Liver (tissue), 9 donors: Measurements from ENCODE around the gene OGT. TPM values are rescaled to one million over a fixed set of nuclear protein-coding genes. Genes with fewer than 3 reads are reported as not detected.

Source experiments
- DNase-seq: peaks from one replicate; pipeline ENCODE4 v3.0.0-alpha.2; 2017; ENCODE audit warnings: low spot score
- H3K27ac ChIP-seq, 2 donors: one replicate each; pipeline ENCODE4 v1.7.0; 2013; ENCODE audit warnings: inconsistent platforms in 2 of 2, low read length in 2 of 2, control low read depth in 1 of 2, low read depth in 1 of 2, mild to moderate bottlenecking in 1 of 2
- H3K27me3 ChIP-seq, 4 donors: one replicate each; pipeline versions ENCODE4 v1.6.1 to v1.7.0; 2013; ENCODE audit warnings: low read length in 3 of 4, inconsistent platforms in 1 of 4, mild to moderate bottlenecking in 1 of 4, moderate library complexity in 1 of 4; ENCODE audit not compliant: control insufficient read depth in 4 of 4, insufficient read depth in 4 of 4
- H3K36me3 ChIP-seq, 4 donors: one replicate each; pipeline versions ENCODE4 v1.6.1 to v1.7.0; 2013; ENCODE audit warnings: low read length in 3 of 4, mild to moderate bottlenecking in 3 of 4, low read depth in 1 of 4, moderate library complexity in 1 of 4; ENCODE audit not compliant: control insufficient read depth in 4 of 4, insufficient read depth in 3 of 4
- H3K4me1 ChIP-seq, 4 donors: one replicate each; pipeline versions ENCODE4 v1.6.1 to v1.7.0; 2013; ENCODE audit warnings: low read length in 3 of 4, mild to moderate bottlenecking in 3 of 4, moderate library complexity in 1 of 4; ENCODE audit not compliant: control insufficient read depth in 4 of 4, insufficient read depth in 4 of 4
- H3K4me3 ChIP-seq, 3 donors: one replicate each; pipeline versions ENCODE4 v1.6.1 to v1.7.0; 2013; ENCODE audit warnings: low read length in 3 of 3, control low read depth in 1 of 3, low read depth in 1 of 3, mild to moderate bottlenecking in 1 of 3
- H3K9ac ChIP-seq, 2 donors: one replicate each; pipeline ENCODE4 v1.7.0; 2013; ENCODE audit warnings: low read length in 2 of 2, mild to moderate bottlenecking in 2 of 2, moderate library complexity in 2 of 2, control low read depth in 1 of 2, low read depth in 1 of 2
- H3K9me3 ChIP-seq, 4 donors: one replicate each; pipeline versions ENCODE4 v1.6.1 to v1.7.0; 2013; ENCODE audit warnings: low read length in 3 of 4; ENCODE audit not compliant: control insufficient read depth in 4 of 4
- EGR1 ChIP-seq, 2 donors: IDR thresholded peaks; 2 replicates each; pipeline ENCODE4 v1.6.1; 2016 to 2018; ENCODE audit warnings: antibody characterized with exemption in 2 of 2, low read depth in 2 of 2
- FOXA1 ChIP-seq: IDR thresholded peaks from 2 replicates; pipeline ENCODE4 v1.6.1; 2016; ENCODE audit warnings: antibody characterized with exemption
- FOXA2 ChIP-seq: IDR thresholded peaks from 2 replicates; pipeline ENCODE4 v1.6.1; 2016; ENCODE audit warnings: antibody characterized with exemption
- GABPA ChIP-seq, 2 donors: IDR thresholded peaks in 1 of 2; conservative IDR thresholded peaks in 1 of 2; 2 replicates each; pipeline ENCODE4 v1.6.1; 2016; ENCODE audit warnings: antibody characterized with exemption in 2 of 2, mild to moderate bottlenecking in 1 of 2, moderate library complexity in 1 of 2
- HNF4A ChIP-seq, 2 donors: conservative IDR thresholded peaks; 2 replicates each; pipeline ENCODE4 v1.6.1; 2016; ENCODE audit warnings: antibody characterized with exemption in 2 of 2, mild to moderate bottlenecking in 2 of 2
- HNF4G ChIP-seq: IDR thresholded peaks from 2 replicates; pipeline ENCODE4 v1.6.1; 2016; ENCODE audit warnings: antibody characterized with exemption
- JUND ChIP-seq, 2 donors: IDR thresholded peaks; 2 replicates each; pipeline ENCODE4 v1.6.1; 2016; ENCODE audit warnings: antibody characterized with exemption in 2 of 2
- MAX ChIP-seq: IDR thresholded peaks from 2 replicates; pipeline ENCODE4 v1.6.1; 2016; ENCODE audit warnings: antibody characterized with exemption
- NR2F2 ChIP-seq: IDR thresholded peaks from 2 replicates; pipeline ENCODE4 v1.6.1; 2016; ENCODE audit warnings: antibody characterized with exemption
- RAD21 ChIP-seq, 2 donors: IDR thresholded peaks; 2 replicates each; pipeline ENCODE4 v1.6.1; 2016; ENCODE audit warnings: antibody characterized with exemption in 2 of 2, mild to moderate bottlenecking in 2 of 2
- RXRA ChIP-seq, 2 donors: IDR thresholded peaks; 2 replicates each; pipeline ENCODE4 v1.6.1; 2017 to 2018; ENCODE audit warnings: antibody characterized with exemption in 2 of 2, mild to moderate bottlenecking in 1 of 2
- SP1 ChIP-seq: IDR thresholded peaks from 2 replicates; pipeline ENCODE4 v1.6.1; 2018; ENCODE audit warnings: antibody characterized with exemption, mild to moderate bottlenecking
- TAF1 ChIP-seq: conservative IDR thresholded peaks from 2 replicates; pipeline ENCODE4 v1.6.1; 2016; ENCODE audit warnings: antibody characterized with exemption, mild to moderate bottlenecking
- YY1 ChIP-seq: IDR thresholded peaks from 2 replicates; pipeline ENCODE4 v1.6.1; 2016; ENCODE audit warnings: antibody characterized with exemption, mild to moderate bottlenecking
- ZBTB33 ChIP-seq: IDR thresholded peaks from 2 replicates; pipeline ENCODE4 v1.6.1; 2016; ENCODE audit warnings: antibody characterized with exemption
- WGBS: extraction: QIAGEN DNeasy Blood & Tissue Kit; methylation state at CpG from one replicate; pipeline ENCODE4 v1.1.7; 2013; 5-methylcytosine and 5-hydroxymethylcytosine counted together
- polyA plus RNA-seq, 2 donors: library from polyadenylated mRNA; stranded (reverse) in 1 of 2; unstranded in 1 of 2; fragments of 200-250 nt in 1 of 2; fragments of >200 nt in 1 of 2; fragmentation: Nextera tagmentation in 1 of 2; extraction: Ambion mirVana in 1 of 2; gene quantifications; one replicate each; pipeline versions ENCODE4 v1.2.1 to v1.2.3, GENCODE V29; 2013 to 2015
- total RNA-seq, 2 donors: library from RNA; depleted of rRNA; stranded (reverse); fragments of >200 nt; gene quantifications; one replicate each; pipeline ENCODE4 v1.2.3, GENCODE V29; 2014
- TF ChIP-seq, protein P1 (sequence below): fragments of 150-350 bp; IDR thresholded peaks from 2 replicates; pipeline ENCODE4 v1.5.1; 2017; ENCODE audit warnings: improper control_type of control experiment, low read depth, low read length; ENCODE audit not compliant: missing input control
- TF ChIP-seq, protein P2 (sequence below): IDR thresholded peaks from 2 replicates; pipeline ENCODE4 v1.6.1; 2016; ENCODE audit warnings: antibody characterized with exemption
- TF ChIP-seq, protein P3 (sequence below): IDR thresholded peaks from 2 replicates; pipeline ENCODE4 v1.6.1; 2016; ENCODE audit warnings: antibody characterized with exemption, mild to moderate bottlenecking
- donor health status: healthy.
- donor health status: healthy.
- donor health status: healthy.
- donor health status: healthy.
- donor health status: healthy.

Gene OGT
- 10 to 100 TPM; 68.8 to 72.7 TPM for total RNA-seq
- polyA plus RNA-seq = 10 to 100 TPM; 10.8 to 25.9 TPM

GRCh38 chrX:71532753-71533425 lies at the start of gene OGT:
Gene OGT (plus strand): TSS chrX:71533104. CDS start chrX:71533300, 196 bp downstream.
- Histone ChIP-seq H3K4me1 (peaks cover 0 to 4% (median 2%) of the 10 kb centered on the region in 4 donors), H3K9ac (peak within 1 kb of the TSS; percentile 93), H3K27ac (peak within 1 kb of the TSS; percentile 90 to 93), H3K27me3 (peaks cover 0 to 3% (median 0%) of the 10 kb centered on the region in 4 donors), H3K9me3 (no peaks in the 10 kb centered on the region), H3K36me3 (no peaks in the 10 kb centered on the region), H3K4me3 (peak within 1 kb of the TSS; percentile 83 to 92 (median 85))
- under 1% methylated on average over 47 of the region's 47 CpGs for WGBS
- TF ChIP-seq, protein P1, sequence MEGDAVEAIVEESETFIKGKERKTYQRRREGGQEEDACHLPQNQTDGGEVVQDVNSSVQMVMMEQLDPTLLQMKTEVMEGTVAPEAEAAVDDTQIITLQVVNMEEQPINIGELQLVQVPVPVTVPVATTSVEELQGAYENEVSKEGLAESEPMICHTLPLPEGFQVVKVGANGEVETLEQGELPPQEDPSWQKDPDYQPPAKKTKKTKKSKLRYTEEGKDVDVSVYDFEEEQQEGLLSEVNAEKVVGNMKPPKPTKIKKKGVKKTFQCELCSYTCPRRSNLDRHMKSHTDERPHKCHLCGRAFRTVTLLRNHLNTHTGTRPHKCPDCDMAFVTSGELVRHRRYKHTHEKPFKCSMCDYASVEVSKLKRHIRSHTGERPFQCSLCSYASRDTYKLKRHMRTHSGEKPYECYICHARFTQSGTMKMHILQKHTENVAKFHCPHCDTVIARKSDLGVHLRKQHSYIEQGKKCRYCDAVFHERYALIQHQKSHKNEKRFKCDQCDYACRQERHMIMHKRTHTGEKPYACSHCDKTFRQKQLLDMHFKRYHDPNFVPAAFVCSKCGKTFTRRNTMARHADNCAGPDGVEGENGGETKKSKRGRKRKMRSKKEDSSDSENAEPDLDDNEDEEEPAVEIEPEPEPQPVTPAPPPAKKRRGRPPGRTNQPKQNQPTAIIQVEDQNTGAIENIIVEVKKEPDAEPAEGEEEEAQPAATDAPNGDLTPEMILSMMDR = no peak
- TF ChIP-seq JUND (IDR thresholded peaks at IDR 0.05) = peak in 1 of 2 donors; percentile 57
- peak; percentile 83 for TF ChIP-seq MAX
- TF ChIP-seq EGR1 (IDR thresholded peaks at IDR 0.05; ENCODE audit: low read depth in 2 of 2) = no peak
- no peak for TF ChIP-seq HNF4G
- TF ChIP-seq GABPA (IDR thresholded peaks at IDR 0.05 in 1 of 2, conservative IDR thresholded peaks at IDR 0.05 in 1 of 2) = peak in 1 of 2 donors; percentile 36
- TF ChIP-seq ZBTB33 = peak; percentile 67
- no peak for TF ChIP-seq FOXA1
- TF ChIP-seq RAD21 (IDR thresholded peaks at IDR 0.05) = peak in 1 of 2 donors; percentile 39
- TF ChIP-seq, protein P2, sequence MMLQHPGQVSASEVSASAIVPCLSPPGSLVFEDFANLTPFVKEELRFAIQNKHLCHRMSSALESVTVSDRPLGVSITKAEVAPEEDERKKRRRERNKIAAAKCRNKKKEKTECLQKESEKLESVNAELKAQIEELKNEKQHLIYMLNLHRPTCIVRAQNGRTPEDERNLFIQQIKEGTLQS = peak; percentile 13
- TF ChIP-seq FOXA2 = no peak
- peak; percentile 93 for TF ChIP-seq TAF1
- peak; percentile 60 for TF ChIP-seq SP1
- peak; percentile 15 for TF ChIP-seq NR2F2
- TF ChIP-seq HNF4A (conservative IDR thresholded peaks at IDR 0.05) = peak; percentile 38 to 41
- TF ChIP-seq, protein P3, sequence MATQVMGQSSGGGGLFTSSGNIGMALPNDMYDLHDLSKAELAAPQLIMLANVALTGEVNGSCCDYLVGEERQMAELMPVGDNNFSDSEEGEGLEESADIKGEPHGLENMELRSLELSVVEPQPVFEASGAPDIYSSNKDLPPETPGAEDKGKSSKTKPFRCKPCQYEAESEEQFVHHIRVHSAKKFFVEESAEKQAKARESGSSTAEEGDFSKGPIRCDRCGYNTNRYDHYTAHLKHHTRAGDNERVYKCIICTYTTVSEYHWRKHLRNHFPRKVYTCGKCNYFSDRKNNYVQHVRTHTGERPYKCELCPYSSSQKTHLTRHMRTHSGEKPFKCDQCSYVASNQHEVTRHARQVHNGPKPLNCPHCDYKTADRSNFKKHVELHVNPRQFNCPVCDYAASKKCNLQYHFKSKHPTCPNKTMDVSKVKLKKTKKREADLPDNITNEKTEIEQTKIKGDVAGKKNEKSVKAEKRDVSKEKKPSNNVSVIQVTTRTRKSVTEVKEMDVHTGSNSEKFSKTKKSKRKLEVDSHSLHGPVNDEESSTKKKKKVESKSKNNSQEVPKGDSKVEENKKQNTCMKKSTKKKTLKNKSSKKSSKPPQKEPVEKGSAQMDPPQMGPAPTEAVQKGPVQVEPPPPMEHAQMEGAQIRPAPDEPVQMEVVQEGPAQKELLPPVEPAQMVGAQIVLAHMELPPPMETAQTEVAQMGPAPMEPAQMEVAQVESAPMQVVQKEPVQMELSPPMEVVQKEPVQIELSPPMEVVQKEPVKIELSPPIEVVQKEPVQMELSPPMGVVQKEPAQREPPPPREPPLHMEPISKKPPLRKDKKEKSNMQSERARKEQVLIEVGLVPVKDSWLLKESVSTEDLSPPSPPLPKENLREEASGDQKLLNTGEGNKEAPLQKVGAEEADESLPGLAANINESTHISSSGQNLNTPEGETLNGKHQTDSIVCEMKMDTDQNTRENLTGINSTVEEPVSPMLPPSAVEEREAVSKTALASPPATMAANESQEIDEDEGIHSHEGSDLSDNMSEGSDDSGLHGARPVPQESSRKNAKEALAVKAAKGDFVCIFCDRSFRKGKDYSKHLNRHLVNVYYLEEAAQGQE = peak; percentile 65
- TF ChIP-seq YY1 = peak; percentile 98
- TF ChIP-seq RXRA (IDR thresholded peaks at IDR 0.05) = peak; percentile 46 to 60
- DNase-seq = peak; percentile 87
